ENCODE results near the gene PLCB4.

Gene PLCB4

DNA sequence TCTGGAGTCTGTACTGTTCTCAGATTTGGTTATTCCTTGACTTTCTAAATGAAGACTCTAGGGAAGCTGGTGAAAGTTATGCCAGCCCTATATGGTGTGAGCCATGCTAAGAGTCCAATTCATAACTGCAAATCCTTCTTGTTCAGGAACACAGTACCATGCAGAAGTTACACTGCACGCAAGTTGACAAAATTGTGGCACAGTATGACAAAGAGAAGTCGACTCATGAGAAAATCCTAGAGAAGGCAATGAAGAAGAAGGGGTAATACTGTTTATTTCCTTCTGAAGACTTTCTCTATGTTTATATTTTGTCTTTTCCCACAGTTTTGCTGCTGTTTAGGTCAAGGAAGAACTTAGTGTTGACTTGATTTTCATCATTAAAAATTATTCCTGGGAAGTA is 384.3 kb downstream of the PLCB4 start:
- DNase-seq (ENCODE audit: low spot score) = no peak

- DNase-seq (ENCODE audit: low spot score) = no peak
These were observed 385.9 kb downstream of the PLCB4 start for GRCh38 chr20:9454791-9455190.

GRCh38 chr20:9457136-9457535 is 388.2 kb downstream of the PLCB4 start:
- no peak for DNase-seq (ENCODE audit: low spot score)

GRCh38 chr20:9458138-9458796 is 389.4 kb downstream of the PLCB4 start:
- DNase-seq (ENCODE audit: low spot score) = no peak

- DNase-seq (ENCODE audit: low spot score) = no peak
These were observed 391.6 kb downstream of the PLCB4 start for GRCh38 chr20:9460518-9460917.

DNA sequence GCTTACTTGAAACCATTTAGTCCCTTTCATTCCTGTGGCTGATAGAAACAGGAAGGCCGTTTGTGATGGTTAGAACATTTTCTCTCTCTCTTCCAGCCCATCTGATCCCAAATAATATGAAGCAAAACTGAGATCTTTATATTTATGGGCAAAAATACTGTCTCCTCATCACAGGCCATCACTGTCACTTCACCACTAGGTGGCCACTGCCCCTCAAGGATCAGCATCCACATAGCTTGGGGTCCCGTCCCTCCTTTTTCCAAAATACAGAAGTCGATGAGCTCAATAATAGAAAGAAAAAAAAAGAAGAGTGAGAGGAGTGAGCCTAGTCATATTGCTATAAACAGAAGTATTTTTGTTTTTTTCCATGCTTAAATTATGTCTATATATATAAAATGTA is 399.1 kb downstream of the PLCB4 start:
- DNase-seq (ENCODE audit: low spot score) = no peak

- no peak for DNase-seq (ENCODE audit: low spot score)
These were observed 406.0 kb downstream of the PLCB4 start for GRCh38 chr20:9474835-9475415.

GRCh38 chr20:9475456-9475855 is 406.6 kb downstream of the PLCB4 start:
- no peak for DNase-seq (ENCODE audit: low spot score)

- no peak for DNase-seq (ENCODE audit: low spot score)
These were observed 407.3 kb downstream of the PLCB4 start for GRCh38 chr20:9476174-9476573.

- DNase-seq (ENCODE audit: low spot score) = no peak
These were observed 407.8 kb downstream of the PLCB4 start for GRCh38 chr20:9476637-9477036.

GRCh38 chr20:9478771-9479170 is 409.9 kb downstream of the PLCB4 start:
- no peak for DNase-seq (ENCODE audit: low spot score)

DNA sequence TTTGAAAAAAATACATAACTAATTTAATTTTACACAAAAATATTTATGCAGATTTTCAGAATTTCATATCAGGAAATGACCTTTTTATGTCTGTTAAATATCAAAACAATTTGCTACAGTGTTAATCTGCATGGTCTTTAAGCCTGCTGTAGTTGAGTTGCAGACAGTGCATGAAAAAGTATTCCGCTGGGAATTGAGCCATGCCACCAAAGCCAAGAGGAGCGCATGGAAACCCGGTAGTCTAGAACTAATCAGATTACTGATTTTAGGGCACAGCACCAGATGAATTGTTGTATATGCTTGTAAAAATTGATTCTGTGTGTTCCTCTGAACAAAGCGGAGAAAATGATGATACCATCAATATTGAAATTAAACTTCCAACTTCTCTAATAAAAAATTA is 411.2 kb downstream of the PLCB4 start:
- no peak for DNase-seq (ENCODE audit: low spot score)

DNA sequence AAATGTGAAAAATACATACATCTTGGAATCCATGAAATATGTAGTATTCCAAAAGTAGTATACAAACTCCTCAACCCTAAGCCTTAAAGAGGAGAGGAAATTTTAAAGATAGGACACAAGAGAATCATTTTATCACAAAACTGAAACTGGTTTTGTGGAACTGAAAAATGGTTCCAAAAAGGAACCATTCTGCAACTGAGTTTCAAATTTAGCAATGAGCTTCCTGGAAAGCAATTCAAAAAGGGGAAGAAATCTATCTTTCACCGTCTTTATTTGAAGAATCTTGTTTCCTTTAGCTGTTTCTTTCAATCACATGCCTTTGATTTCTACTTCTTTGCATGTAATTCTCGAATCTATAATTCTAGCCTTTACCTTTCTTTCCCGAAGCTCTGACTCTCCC is 413.3 kb downstream of the PLCB4 start:
- DNase-seq (ENCODE audit: low spot score) = no peak

DNA sequence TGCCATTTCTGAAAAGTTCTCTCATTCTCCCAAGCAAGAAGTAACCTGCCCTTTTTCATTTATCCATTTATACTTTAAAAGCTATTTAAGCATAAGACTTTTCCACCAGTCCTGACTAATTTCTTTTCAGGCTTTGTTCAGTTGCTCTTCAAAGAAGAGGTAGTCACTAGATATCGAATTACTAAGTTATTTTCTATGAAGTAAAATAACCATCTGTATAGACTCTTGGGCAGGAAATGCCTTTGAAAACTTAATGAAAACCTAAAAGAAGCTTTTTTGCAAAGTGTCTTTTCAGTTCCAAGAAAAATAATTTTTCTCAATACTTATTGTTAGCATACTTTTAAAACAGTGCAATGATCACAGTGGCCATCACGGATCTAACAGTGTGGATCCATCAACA is 414.2 kb downstream of the PLCB4 start:
- DNase-seq (ENCODE audit: low spot score) = no peak

- no peak for DNase-seq (ENCODE audit: low spot score)
These were observed 416.9 kb downstream of the PLCB4 start for GRCh38 chr20:9485614-9486340.

- no peak for DNase-seq (ENCODE audit: low spot score)
These were observed 418.3 kb downstream of the PLCB4 start for GRCh38 chr20:9487231-9487630.

DNA sequence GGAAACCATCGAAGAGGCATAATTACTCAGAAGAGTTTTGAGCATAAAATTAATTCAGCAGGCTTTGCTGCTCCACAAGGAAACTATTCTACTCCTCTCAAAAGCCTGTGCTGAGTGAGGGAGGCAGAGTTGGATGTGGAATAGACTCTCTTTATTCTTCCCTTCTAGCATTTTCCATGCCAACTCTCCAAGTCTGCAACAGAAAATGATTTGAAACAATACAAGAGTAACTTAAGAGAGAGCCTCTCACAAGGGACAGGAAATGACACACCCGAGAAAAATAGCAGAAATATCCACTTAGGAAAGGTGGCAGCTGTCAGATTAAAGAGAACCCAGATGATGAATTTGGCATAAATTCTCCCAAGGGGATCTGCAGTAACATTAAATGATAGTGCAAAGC is 419.2 kb downstream of the PLCB4 start:
- DNase-seq (ENCODE audit: low spot score) = no peak

GRCh38 chr20:9490161-9490560 is 421.3 kb downstream of the PLCB4 start:
- DNase-seq (ENCODE audit: low spot score) = no peak

DNA sequence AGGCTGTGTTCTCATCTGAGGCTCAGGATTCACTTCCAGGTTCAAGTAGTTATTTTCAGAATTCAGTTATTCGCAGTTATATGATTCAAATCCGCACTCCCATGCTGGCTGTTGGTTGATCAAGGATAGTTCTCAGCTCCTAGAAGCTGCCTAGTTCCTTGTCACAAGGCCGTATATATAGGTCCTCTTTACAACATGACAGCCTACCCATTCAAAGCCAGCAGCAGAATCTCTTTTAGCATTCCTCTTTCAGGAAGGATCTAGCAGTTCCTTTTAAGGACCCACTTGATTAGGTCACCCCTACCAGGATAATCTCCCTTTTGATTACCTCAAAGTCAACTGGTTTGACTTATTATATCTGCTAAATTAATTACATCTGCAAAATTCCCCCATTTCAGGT is 421.7 kb downstream of the PLCB4 start:
- no peak for DNase-seq (ENCODE audit: low spot score)

DNA sequence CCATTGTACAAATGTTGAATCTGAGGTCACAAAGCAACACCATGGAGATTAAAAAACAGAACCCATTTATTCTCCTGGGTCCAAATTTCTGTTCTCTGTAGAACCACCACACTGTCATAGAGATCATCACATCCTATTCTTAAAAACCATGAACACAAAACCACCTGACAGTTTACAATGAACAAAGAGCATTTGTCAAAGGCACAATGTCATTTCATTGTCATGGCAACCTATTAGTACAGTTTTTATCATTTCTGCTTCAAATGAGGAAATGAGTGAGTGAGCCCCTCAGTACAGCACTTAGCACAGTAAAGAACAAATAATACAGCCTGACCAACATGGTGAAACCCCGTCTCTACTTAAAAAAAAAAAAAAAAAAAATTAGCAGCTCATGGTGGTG is 422.4 kb downstream of the PLCB4 start:
- DNase-seq (ENCODE audit: low spot score) = no peak

GRCh38 chr20:9492067-9492466 is 423.2 kb downstream of the PLCB4 start:
- no peak for DNase-seq (ENCODE audit: low spot score)

- DNase-seq (ENCODE audit: low spot score) = no peak
These were observed 424.9 kb downstream of the PLCB4 start for GRCh38 chr20:9493803-9494202.

DNA sequence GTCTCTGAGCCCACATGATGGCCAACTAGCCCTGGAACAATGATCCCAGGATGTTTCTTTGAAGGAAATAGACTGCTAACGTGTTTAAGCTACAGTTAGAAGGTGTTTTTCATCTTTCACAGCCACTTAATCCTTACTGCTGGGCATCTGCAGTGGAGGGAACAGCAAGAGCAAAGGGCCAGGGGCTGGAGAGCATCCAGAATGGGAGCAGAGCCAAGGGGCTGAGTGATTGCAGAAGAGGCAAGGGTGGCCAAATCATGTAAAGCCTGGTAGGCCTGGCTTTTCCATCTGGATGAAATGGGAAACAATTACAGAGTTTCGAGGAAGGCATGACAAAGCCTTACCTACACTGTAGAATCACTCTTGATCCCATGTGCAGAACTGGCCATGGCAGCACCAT is 426.8 kb downstream of the PLCB4 start:
- DNase-seq (ENCODE audit: low spot score) = no peak

DNA sequence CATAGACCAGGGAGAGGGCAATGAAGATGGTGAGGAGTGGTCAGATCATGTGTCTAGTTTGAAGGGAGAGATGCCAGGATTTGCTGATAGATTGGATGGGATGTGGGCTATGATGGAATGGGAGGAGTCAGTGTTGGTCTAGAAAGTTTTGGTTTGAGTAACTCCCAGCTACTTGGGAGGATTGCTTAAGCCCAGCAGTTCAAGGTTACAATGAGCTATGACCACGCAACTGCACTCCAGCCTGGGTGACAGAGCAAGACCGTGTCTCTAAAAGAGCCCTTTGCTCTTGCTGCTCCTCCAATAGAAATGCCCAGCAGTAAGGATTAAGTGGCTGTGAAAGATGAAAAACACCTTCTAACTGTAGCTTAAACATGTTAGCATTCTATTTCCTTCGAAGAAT is 427.3 kb downstream of the PLCB4 start:
- DNase-seq (ENCODE audit: low spot score) = no peak

Measured in LoVo (cell line).